ENCODE results near the gene CACNA1D. TPM values are rescaled to one million over a fixed set of nuclear protein-coding genes. Genes with fewer than 3 reads are reported as not detected.

Gene CACNA1D
- total RNA-seq, 1 donor from 2014 or later = 1.9 TPM

DNA sequence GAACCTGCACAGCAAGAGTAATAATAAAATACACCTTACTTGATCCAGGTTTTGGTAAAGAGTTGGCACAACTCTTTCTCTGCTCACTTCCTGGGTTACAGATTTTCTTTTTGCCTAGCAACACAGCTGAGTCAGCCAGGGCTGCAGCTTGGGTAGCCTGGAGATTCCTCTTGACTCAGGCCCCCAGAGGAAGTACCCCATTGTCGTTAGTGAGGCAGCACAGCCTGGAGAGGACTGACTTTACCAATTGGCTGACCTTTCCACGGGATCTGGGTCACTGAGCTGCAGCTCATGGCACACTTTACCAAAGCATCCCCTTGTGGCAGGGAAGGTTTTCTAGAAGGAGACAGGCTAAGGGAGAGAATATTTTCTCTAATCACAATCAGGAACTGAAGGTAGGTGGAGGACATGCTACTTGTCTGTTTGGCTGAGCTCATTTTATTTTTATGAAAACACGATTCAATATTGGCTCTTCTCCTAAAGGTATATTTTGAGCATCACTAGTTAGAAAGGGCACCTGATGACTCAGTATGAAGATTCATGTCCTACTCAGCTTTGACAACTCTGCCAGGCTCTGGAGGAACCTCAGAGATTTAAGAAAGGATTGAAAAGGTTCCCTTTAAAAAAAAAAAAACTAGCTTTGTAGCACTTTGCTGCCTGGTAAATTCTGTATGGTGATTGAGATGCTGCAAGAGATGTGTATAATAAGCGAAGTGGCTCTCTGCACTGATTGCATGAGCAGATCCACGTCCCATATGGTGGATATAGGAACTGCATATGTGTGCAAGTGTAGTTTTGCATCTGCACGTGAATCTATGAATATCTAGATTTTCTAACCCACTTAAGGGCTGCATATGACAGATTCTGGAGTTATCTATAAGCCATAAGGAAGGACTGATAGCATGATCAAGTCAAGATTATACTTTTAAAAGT, 227.0 kb downstream of the CACNA1D start:
- DNase-seq (no peak), ATAC-seq (ENCODE audit: low read depth) (no peak)
- Mint-ChIP-seq H3K4me3 (no peak overlapping the region), H3K9me3 (no peaks in the 10 kb centered on the region), H3K4me1 (peaks cover 4% of the 10 kb centered on the region), H3K27me3 (peaks cover 14% of the 10 kb centered on the region), H3K36me3 (ENCODE audit: low read depth) (no peaks in the 10 kb centered on the region), H3K27ac (no peak overlapping the region)
- TF ChIP-seq, protein P1, sequence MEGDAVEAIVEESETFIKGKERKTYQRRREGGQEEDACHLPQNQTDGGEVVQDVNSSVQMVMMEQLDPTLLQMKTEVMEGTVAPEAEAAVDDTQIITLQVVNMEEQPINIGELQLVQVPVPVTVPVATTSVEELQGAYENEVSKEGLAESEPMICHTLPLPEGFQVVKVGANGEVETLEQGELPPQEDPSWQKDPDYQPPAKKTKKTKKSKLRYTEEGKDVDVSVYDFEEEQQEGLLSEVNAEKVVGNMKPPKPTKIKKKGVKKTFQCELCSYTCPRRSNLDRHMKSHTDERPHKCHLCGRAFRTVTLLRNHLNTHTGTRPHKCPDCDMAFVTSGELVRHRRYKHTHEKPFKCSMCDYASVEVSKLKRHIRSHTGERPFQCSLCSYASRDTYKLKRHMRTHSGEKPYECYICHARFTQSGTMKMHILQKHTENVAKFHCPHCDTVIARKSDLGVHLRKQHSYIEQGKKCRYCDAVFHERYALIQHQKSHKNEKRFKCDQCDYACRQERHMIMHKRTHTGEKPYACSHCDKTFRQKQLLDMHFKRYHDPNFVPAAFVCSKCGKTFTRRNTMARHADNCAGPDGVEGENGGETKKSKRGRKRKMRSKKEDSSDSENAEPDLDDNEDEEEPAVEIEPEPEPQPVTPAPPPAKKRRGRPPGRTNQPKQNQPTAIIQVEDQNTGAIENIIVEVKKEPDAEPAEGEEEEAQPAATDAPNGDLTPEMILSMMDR (IDR thresholded peaks at IDR 0.05) = no peak
- POLR2A ChIA-PET = no interaction called here
- CTCF ChIA-PET = no interaction called here
- intact Hi-C loops (cut with micrococcal nuclease) = no loop called here

DNA sequence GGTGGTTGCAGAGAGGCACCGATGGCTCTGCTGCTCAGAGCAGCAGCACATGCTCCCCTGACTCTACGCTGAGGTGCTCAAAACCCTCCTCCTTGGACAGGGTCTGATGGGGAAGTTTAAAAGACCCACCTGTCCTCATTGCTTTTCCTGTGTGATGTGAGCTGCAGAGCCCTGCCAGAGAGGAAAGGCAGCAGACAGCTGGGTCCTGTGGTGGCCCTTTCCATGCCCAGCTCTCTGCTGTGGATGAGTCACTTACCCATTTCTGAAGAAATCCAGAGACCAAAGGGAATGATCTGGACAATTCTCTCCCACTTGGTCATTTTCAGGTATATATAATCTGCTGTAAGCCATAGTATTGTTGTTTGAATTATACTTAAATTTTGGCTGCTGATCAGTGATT, 230.2 kb downstream of the CACNA1D start:
- H3K9me3 Mint-ChIP-seq = no peaks in the 10 kb centered on the region
- H3K27ac Mint-ChIP-seq = no peak overlapping the region
- TF ChIP-seq, protein P1 (IDR thresholded peaks at IDR 0.05) = no peak
- H3K36me3 Mint-ChIP-seq (ENCODE audit: low read depth) = no peaks in the 10 kb centered on the region
- intact Hi-C loops (cut with micrococcal nuclease) = no loop called here
- peaks cover 21% of the 10 kb centered on the region for H3K27me3 Mint-ChIP-seq
- H3K4me3 Mint-ChIP-seq = no peak overlapping the region
- ChIA-PET CTCF (no interaction called here), POLR2A (no interaction called here)
- ATAC-seq (ENCODE audit: low read depth) = no peak
- no peak for DNase-seq
- no peaks in the 10 kb centered on the region for H3K4me1 Mint-ChIP-seq

DNA sequence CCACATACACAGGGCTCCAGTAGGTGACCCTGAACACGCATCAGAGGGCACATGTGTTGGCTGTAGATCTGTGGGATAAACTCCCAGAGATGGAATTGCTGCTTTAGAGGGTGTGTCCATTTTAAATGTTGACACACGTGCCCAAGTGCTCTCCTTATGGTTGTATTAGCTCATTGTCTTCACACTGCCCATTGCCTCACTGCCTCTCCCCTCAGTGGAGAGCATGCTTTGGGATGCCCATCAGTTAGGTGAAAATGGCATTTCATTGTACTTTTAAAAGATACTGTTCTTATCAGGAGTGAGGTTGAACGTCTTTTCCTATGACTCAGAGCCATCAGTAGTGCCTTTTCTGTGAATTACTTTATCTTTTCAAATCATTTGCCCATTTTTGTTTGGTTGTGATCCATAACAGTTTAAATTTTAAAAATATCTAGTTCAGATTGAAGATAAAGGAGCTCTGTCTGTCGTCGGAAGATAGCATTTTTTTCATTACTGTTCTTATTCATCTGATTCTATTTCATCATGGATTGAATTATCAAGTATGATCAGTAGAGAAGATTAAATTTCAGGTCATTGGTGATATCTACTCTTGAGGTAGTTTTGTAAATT, 231.1 kb downstream of the CACNA1D start:
- no peaks in the 10 kb centered on the region for H3K36me3 Mint-ChIP-seq (ENCODE audit: low read depth)
- H3K9me3 Mint-ChIP-seq = no peaks in the 10 kb centered on the region
- ChIA-PET POLR2A (no interaction called here), CTCF (no interaction called here)
- ATAC-seq (ENCODE audit: low read depth) = no peak
- H3K4me1 Mint-ChIP-seq = no peaks in the 10 kb centered on the region
- intact Hi-C loops (cut with micrococcal nuclease) = loop anchor here (5.0 kb wide), 1 partner anchor 87 kb away; no protein-coding TSS in a partner anchor
- no peak overlapping the region for H3K27ac Mint-ChIP-seq
- TF ChIP-seq, protein P1 (IDR thresholded peaks at IDR 0.05) = no peak
- no peak overlapping the region for H3K4me3 Mint-ChIP-seq
- no peak for DNase-seq
- peaks cover 21% of the 10 kb centered on the region for H3K27me3 Mint-ChIP-seq

DNA sequence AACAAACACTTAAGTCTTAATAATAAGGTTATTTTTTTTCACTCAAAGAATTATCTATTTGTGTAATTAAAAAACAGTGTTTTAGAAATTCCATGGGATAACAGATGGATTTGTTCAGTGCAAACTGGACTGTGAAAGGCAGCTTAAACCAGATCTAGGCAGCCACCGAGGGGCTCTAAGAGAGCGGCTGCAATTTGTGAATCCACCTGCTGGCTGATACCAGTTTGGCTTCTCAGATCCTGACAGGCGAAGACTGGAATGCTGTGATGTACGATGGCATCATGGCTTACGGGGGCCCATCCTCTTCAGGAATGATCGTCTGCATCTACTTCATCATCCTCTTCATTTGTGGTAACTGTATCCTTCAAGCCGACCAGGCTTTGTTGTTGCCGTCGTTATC, 232.2 kb downstream of the CACNA1D start:
- Mint-ChIP-seq H3K4me3 (no peak overlapping the region), H3K27ac (no peak overlapping the region), H3K4me1 (no peaks in the 10 kb centered on the region), H3K27me3 (peaks cover 21% of the 10 kb centered on the region), H3K36me3 (ENCODE audit: low read depth) (no peaks in the 10 kb centered on the region), H3K9me3 (no peaks in the 10 kb centered on the region)
- ATAC-seq (ENCODE audit: low read depth) (no peak), DNase-seq (no peak)
- ChIA-PET CTCF (no interaction called here), POLR2A (no interaction called here)
- intact Hi-C loops (cut with micrococcal nuclease) = loop anchor here (5.0 kb wide), 1 partner anchor 86 kb away; no protein-coding TSS in a partner anchor
- TF ChIP-seq, protein P1 (IDR thresholded peaks at IDR 0.05) = no peak

DNA sequence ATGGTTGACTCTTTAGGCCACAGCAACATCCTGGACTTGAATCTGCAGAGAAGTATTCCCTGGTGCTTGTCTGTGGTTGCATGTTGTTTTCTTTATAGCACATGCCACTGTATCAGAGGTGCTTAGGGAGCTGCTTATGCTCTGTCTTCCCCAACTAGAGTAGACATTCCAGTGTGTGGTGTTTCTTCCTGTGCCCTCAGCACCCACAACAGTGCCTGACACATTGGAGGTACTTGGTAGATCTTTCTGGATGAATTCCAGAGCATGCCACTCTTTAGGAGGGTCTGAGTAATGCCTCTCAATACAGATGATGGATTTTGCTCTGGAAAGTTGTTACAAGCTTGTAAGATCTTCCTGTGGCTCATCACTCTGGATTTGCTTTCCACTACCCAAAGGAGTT, 234.2 kb downstream of the CACNA1D start:
- Mint-ChIP-seq H3K4me1 (no peaks in the 10 kb centered on the region), H3K36me3 (ENCODE audit: low read depth) (no peaks in the 10 kb centered on the region), H3K9me3 (no peaks in the 10 kb centered on the region), H3K27ac (no peak overlapping the region), H3K27me3 (peaks cover 16% of the 10 kb centered on the region), H3K4me3 (no peak overlapping the region)
- CTCF ChIA-PET = no interaction called here
- no peak for DNase-seq
- ATAC-seq (ENCODE audit: low read depth) = no peak
- intact Hi-C loops (cut with micrococcal nuclease) = loop anchor here (1.0 to 5.0 kb wide), 2 partner anchors 84 to 135 kb away; no protein-coding TSS in a partner anchor
- TF ChIP-seq, protein P1 (IDR thresholded peaks at IDR 0.05) = no peak
- POLR2A ChIA-PET = no interaction called here

All from activated B cell treated with CpG ODN at 0.5 μM for 24 hours (primary cell).